ENCODE measurements around the gene APBB3. TPM values are rescaled to one million over a fixed set of nuclear protein-coding genes. Genes with fewer than 3 reads are reported as not detected.
A peak's percentile ranks its signal among the peaks of the same experiment; 100 is the strongest.
"Not testable (repeated sequence)": the region's sequence is repeated elsewhere in the genome, so short reads cannot be mapped to it uniquely, and the experiment has no call there.

APBB3 gene
- total RNA-seq, 2 donors from 2014 or later: 27.0 to 28.3 TPM

DNA sequence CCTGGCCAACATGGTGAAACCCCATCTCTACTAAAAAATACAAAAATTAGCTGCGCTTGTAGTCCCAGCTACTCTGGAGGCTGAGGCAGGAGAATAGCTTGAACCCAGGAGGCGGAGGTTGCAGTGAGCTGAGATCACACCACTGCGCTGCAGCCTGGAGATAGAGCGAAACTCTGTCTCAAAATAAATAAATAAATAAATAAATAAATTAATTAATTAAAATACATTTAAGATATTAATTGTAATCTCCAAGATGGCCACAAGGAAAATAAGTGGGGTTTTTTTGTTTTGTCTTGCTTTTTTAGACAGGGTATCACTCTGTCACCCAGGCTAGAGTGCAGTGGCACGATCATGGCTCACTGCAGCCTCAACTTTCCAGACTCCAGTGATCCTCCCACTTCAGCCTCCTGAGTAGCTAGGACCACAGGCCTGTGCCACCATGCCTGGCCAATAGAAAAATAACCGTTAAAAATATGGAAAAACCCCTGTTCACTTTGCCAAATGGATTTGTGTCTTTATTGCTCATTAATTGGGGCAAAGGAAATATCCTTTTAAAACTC lies 14.9 kb upstream of the APBB3 start:
- intact Hi-C loops (cut with DNase I); H3K27ac ChIP-seq; H3K4me3 ChIP-seq: not testable (repeated sequence)

DNA sequence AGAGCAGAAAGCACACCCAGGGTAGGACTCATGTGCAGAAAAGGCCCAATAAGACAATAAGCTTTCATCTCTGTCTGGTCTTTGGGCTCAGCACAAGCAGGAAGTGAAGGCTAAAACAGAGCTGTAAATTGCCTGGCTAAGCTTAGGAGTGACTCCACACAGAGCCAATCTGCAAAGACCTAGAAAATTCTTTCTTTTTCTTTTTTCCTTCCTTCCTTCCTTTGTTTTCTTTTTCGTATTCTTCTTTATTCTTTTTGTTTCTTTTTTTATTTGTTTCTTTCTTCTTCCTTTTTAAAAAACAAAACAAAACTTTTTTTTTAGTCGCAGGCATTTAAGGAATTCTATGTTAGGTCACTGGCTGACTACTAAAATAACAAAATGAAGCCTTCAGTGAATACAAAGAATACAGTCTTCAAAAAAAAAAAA lies 12.4 kb upstream of the APBB3 start:
- H3K36me3 ChIP-seq (replicated peaks in 1 of 2; ENCODE audit: insufficient read depth in 1 of 2, low read depth in 2 of 2): no peaks in the 10 kb centered on the region
- H3K9me3 ChIP-seq: no peaks in the 10 kb centered on the region
- whole genome bisulfite sequencing, 2 donors: 56 to 62% methylated on average over 2 of the region's 2 CpGs
- no peak for ATAC-seq
- H3K4me3 ChIP-seq: no peak overlapping the region
- no peaks in the 10 kb centered on the region for H3K4me1 ChIP-seq
- no peak for DNase-seq
- peak overlapping the region in 1 of 4 donors; percentile 53 for H3K27ac ChIP-seq
- TF ChIP-seq POLR2A (IDR thresholded peaks at IDR 0.05): no peak
- TF ChIP-seq, protein P1, sequence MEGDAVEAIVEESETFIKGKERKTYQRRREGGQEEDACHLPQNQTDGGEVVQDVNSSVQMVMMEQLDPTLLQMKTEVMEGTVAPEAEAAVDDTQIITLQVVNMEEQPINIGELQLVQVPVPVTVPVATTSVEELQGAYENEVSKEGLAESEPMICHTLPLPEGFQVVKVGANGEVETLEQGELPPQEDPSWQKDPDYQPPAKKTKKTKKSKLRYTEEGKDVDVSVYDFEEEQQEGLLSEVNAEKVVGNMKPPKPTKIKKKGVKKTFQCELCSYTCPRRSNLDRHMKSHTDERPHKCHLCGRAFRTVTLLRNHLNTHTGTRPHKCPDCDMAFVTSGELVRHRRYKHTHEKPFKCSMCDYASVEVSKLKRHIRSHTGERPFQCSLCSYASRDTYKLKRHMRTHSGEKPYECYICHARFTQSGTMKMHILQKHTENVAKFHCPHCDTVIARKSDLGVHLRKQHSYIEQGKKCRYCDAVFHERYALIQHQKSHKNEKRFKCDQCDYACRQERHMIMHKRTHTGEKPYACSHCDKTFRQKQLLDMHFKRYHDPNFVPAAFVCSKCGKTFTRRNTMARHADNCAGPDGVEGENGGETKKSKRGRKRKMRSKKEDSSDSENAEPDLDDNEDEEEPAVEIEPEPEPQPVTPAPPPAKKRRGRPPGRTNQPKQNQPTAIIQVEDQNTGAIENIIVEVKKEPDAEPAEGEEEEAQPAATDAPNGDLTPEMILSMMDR (IDR thresholded peaks at IDR 0.05): no peak
- no peaks in the 10 kb centered on the region for H3K27me3 ChIP-seq
- intact Hi-C loops (cut with DNase I): no loop called here

More for the DNA sequence above, 14.9 kb upstream of the APBB3 start:
- WGBS, 2 donors: 88 to 89% methylated on average over 6 of the region's 6 CpGs
- TF ChIP-seq, protein P1 (IDR thresholded peaks at IDR 0.05): peak in 1 of 7 experiments; percentile 24
- ATAC-seq; H3K27me3 ChIP-seq; H3K36me3 ChIP-seq (replicated peaks in 1 of 2; ENCODE audit: insufficient read depth in 1 of 2, low read depth in 2 of 2); H3K4me1 ChIP-seq; H3K9me3 ChIP-seq; DNase-seq: not testable (repeated sequence)

DNA sequence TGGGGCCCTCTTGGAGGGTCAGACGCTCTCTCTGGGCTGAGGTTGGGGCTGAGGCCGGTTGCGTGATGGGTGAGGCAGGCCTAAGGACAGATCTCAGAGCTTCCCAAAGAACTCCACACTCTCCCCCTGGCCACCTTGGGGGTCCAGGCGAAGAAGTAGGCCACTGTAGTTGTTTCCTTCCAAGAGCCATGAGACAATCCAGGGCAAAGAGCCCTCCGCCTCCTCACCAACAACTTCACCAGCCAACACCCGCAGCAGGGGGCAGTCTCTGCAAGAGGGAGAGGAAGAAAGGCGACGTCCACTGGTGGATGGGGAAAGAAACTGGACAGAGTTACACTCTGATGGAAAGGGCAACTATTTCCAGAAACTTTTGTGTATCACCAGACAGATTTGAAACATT lies 10.9 kb upstream of the APBB3 start:
- ATAC-seq: no peak
- no peak overlapping the region for H3K4me3 ChIP-seq
- peak in 3 of 4 donors; percentile 34 to 54 (median 34) for DNase-seq
- H3K27ac ChIP-seq: no peak overlapping the region
- intact Hi-C loops (cut with DNase I): no loop called here
- no peaks in the 10 kb centered on the region for H3K9me3 ChIP-seq
- H3K27me3 ChIP-seq: no peaks in the 10 kb centered on the region
- TF ChIP-seq POLR2A (IDR thresholded peaks at IDR 0.05): no peak
- TF ChIP-seq, protein P1 (IDR thresholded peaks at IDR 0.05): peak in 4 of 7 experiments; percentile 21 to 40 (median 31)
- no peaks in the 10 kb centered on the region for H3K36me3 ChIP-seq (replicated peaks in 1 of 2; ENCODE audit: insufficient read depth in 1 of 2, low read depth in 2 of 2)
- H3K4me1 ChIP-seq: no peaks in the 10 kb centered on the region
- 75 to 84% methylated on average over 8 of the region's 8 CpGs for WGBS, 2 donors

DNA sequence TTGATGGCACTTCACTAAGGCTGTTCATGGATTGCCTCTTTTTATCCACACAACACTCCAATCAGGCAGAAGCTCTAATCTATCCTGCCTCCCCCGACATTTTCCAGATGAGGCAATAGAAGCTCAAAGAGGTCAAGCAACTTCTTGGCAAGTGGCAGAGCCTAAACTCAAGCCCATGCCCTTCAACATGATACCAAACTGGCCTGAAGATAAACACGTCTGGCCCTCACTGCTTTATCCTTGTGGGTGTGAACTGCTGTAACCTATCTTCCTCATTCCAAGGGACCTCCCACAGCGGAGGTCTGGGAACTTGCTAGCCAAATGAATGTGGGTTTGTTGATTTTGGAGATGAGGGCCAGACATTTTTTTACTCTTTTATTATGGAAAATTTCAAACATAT lies 9.8 kb upstream of the APBB3 start:
- no peaks in the 10 kb centered on the region for H3K9me3 ChIP-seq
- peak overlapping the region in 2 of 4 donors; percentile 45 to 53 for H3K27ac ChIP-seq
- no peak overlapping the region for H3K4me3 ChIP-seq
- no peaks in the 10 kb centered on the region for H3K36me3 ChIP-seq (replicated peaks in 1 of 2; ENCODE audit: insufficient read depth in 1 of 2, low read depth in 2 of 2)
- DNase-seq (peak in 2 of 4 donors; percentile 38 to 41), ATAC-seq (peak; percentile 67)
- TF ChIP-seq, protein P1 (IDR thresholded peaks at IDR 0.05): no peak
- TF ChIP-seq POLR2A (IDR thresholded peaks at IDR 0.05): no peak
- 27 to 30% methylated on average over 3 of the region's 3 CpGs for WGBS, 2 donors
- no peaks in the 10 kb centered on the region for H3K27me3 ChIP-seq
- no peaks in the 10 kb centered on the region for H3K4me1 ChIP-seq
- intact Hi-C loops (cut with DNase I): no loop called here

DNA sequence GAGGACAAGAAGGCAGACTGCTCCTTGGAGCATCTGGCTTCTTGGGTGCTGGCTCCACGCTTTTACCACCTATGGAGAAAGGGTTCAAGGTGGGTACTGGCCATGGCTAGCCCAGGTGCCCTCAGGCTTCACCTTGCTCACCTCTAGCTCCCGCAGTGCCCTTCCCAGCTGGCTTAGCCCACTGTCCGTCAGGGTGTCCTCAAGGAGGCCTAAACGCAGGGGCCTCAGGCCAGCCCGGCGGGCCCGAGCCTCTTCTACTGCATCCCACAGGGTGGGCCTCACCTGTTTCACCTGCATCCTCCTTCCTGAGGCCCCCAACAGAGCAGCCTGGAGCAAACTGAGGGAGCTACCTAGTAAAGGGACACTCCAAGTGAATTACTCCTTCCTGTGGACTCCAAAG lies 9.3 kb upstream of the APBB3 start:
- Histone ChIP-seq H3K27me3 (no peaks in the 10 kb centered on the region), H3K4me3 (no peak overlapping the region), H3K27ac (peak overlapping the region in 2 of 4 donors; percentile 45 to 53), H3K36me3 (replicated peaks in 1 of 2; ENCODE audit: insufficient read depth in 1 of 2, low read depth in 2 of 2) (no peaks in the 10 kb centered on the region), H3K9me3 (no peaks in the 10 kb centered on the region), H3K4me1 (no peaks in the 10 kb centered on the region)
- DNase-seq (no peak), ATAC-seq (no peak)
- TF ChIP-seq POLR2A (IDR thresholded peaks at IDR 0.05): no peak
- TF ChIP-seq, protein P1 (IDR thresholded peaks at IDR 0.05): no peak
- WGBS, 2 donors: 86% methylated on average over 7 of the region's 7 CpGs; no CpG with 5 or more reads in 1 of the 2 donors
- intact Hi-C loops (cut with DNase I): no loop called here
